Thoracic aorta (tissue), 2 donors: ENCODE measurements around the gene MAN1B1. TPM values are rescaled to one million over a fixed set of nuclear protein-coding genes. Genes with fewer than 3 reads are reported as not detected.

ENCODE experiments used
- ATAC-seq: fragments of 150-250 bp; one replicate; pipeline ENCODE4 v1.8.0; 2017; ENCODE audit warnings: low read depth; ENCODE audit not compliant: insufficient number of reproducible peaks, low FRiP score
- DNase-seq: peaks from one replicate; pipeline ENCODE4 v3.0.0-alpha.2; 2020; ENCODE audit warnings: low spot score
- H3K27ac ChIP-seq, 2 donors: fragments of 200-600 bp; sonication (generic); 1 replicate in 1 of 2; 2 replicates in 1 of 2; pipeline ENCODE4 v1.5.1; 2016; ENCODE audit warnings: mild to moderate bottlenecking in 2 of 2, moderate library complexity in 2 of 2
- H3K27me3 ChIP-seq: fragments of 200-600 bp; sonication (generic); replicated peaks from 2 replicates; pipeline ENCODE4 v1.6.0; 2016; ENCODE audit warnings: mild to moderate bottlenecking; ENCODE audit not compliant: insufficient read depth
- H3K36me3 ChIP-seq: fragments of 200-600 bp; sonication (generic); one replicate; pipeline ENCODE4 v1.5.1; 2016
- H3K4me1 ChIP-seq, 2 donors: fragments of 200-600 bp; sonication (generic); 1 replicate in 1 of 2; 2 replicates in 1 of 2; pipeline versions ENCODE4 v1.5.1 to v1.6.0; 2016; ENCODE audit warnings: low read depth in 2 of 2, mild to moderate bottlenecking in 1 of 2; ENCODE audit not compliant: control insufficient read depth in 1 of 2
- H3K4me3 ChIP-seq: fragments of 200-600 bp; sonication (generic); 2 replicates; pipeline ENCODE4 v1.5.1; 2016; ENCODE audit warnings: mild to moderate bottlenecking
- H3K9me3 ChIP-seq: fragments of 200-600 bp; sonication (generic); 2 replicates; pipeline ENCODE4 v1.5.1; 2016
- total RNA-seq, 2 donors: library from RNA; depleted of rRNA; stranded (reverse); fragments of >200 nt; gene quantifications; one replicate each; pipeline versions ENCODE4 v1.1.0 to v1.2.3, GENCODE V29; 2016
- TF ChIP-seq, protein P1 (sequence below): fragments of 200-600 bp; sonication (generic); IDR thresholded peaks from one replicate; pipeline ENCODE4 v1.5.1; 2019; ENCODE audit warnings: antibody characterized with exemption

Gene MAN1B1
- total RNA-seq, 2 donors from 2014 or later, result 32.9 to 52.9 TPM

DNA sequence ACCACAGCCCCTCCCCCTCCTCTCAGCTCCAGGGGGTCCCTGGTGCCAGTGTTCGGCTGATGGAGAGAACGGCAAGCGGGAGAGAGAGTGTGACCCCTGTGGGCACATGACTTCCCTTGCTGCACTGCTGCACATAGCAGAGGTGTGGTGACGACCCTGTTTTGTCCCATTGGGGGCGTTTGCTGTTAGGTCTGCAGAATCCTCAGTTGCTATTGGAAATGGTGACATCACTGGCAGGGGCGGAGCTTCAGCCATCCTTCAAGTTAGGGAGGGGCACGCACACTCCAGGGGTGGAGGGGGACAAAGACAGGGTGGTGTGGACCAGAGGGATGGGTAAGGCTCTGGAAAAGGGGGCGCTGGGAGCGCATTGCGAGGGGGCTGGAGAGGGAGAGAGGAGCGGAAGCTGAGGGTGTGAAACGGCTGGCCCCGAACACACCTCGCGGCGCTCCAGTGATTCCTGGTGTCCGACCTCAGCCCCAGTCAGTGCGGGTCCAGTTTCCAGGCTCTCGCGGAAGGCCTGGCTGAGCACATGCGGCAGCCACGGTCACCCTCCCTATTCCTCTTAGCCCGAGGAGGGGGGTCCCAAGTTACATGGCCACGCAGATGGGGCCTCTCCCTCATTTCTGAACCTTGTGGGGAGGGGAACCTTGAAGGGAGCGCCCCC lies 51.4 kb downstream of the MAN1B1 start:
- H3K27me3 ChIP-seq, result peaks cover 26% of the 10 kb centered on the region

DNA sequence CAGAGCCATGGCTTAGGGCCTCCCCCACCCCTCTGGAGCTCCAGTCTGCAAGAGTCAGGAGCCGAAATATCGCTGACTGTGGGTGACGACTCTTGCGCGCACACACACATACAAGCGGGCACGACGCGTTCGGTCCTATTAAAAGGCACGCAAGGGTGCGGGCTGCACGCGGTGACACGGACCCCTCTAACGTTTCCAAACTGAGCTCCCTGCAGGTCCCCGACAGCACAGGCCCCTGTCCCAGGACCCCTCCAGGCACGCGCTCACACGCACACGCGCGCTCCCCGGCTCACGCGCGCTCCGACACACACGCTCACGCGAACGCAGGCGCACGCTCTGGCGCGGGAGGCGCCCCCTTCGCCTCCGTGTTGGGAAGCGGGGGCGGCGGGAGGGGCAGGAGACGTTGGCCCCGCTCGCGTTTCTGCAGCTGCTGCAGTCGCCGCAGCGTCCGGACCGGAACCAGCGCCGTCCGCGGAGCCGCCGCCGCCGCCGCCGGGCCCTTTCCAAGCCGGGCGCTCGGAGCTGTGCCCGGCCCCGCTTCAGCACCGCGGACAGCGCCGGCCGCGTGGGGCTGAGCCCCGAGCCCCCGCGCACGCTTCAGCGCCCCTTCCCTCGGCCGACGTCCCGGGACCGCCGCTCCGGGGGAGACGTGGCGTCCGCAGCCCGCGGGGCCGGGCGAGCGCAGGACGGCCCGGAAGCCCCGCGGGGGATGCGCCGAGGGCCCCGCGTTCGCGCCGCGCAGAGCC lies 52.1 kb downstream of the MAN1B1 start, which contains the start of gene GRIN1:
GRIN1 (plus strand) TSS at position 433 of the 746 bp plus-strand sequence. CDS start 333 bp downstream, outside the sequence.
- H3K36me3 ChIP-seq, result no peaks in the 10 kb centered on the region
- no peak within 1 kb of the TSS for H3K27ac ChIP-seq
- no peak within 1 kb of the TSS for H3K4me3 ChIP-seq
- ATAC-seq, result no peak
- peaks cover 0 to 3% of the 10 kb centered on the region in 2 donors for H3K4me1 ChIP-seq
- TF ChIP-seq, protein P1, sequence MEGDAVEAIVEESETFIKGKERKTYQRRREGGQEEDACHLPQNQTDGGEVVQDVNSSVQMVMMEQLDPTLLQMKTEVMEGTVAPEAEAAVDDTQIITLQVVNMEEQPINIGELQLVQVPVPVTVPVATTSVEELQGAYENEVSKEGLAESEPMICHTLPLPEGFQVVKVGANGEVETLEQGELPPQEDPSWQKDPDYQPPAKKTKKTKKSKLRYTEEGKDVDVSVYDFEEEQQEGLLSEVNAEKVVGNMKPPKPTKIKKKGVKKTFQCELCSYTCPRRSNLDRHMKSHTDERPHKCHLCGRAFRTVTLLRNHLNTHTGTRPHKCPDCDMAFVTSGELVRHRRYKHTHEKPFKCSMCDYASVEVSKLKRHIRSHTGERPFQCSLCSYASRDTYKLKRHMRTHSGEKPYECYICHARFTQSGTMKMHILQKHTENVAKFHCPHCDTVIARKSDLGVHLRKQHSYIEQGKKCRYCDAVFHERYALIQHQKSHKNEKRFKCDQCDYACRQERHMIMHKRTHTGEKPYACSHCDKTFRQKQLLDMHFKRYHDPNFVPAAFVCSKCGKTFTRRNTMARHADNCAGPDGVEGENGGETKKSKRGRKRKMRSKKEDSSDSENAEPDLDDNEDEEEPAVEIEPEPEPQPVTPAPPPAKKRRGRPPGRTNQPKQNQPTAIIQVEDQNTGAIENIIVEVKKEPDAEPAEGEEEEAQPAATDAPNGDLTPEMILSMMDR, result no peak
- no peak for DNase-seq
- peaks cover 26% of the 10 kb centered on the region for H3K27me3 ChIP-seq
- no peaks in the 10 kb centered on the region for H3K9me3 ChIP-seq

More for the DNA sequence above, 51.4 kb downstream of the MAN1B1 start:
- ATAC-seq, result no peak
- Histone ChIP-seq H3K4me3 (no peak overlapping the region), H3K36me3 (no peaks in the 10 kb centered on the region), H3K9me3 (no peaks in the 10 kb centered on the region), H3K27ac (no peak overlapping the region), H3K4me1 (peaks cover 0 to 3% of the 10 kb centered on the region in 2 donors)
- no peak for DNase-seq
- TF ChIP-seq, protein P1, result no peak

DNA sequence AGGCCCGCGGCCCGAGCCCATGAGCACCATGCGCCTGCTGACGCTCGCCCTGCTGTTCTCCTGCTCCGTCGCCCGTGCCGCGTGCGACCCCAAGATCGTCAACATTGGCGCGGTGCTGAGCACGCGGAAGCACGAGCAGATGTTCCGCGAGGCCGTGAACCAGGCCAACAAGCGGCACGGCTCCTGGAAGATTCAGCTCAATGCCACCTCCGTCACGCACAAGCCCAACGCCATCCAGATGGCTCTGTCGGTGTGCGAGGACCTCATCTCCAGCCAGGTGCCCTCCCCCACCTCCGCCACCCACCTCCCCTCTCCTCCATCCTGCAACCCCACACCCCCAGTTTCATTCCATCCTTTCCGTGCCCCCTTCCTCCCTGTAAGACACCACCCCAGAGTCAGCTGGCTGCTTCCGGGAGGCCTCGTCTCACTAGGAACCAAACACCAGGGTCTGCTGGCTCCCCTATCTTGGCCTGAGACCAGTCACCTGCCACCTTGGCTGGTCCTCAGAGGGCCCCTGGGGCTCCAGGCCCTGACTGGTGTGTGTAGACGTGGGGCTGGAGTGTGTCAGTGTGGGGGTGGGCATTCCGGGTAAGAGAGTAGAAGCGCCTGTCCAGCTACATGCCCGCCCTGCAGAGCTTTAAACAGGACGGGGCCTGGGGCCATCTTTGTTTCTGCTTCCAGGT lies 52.8 kb downstream of the MAN1B1 start:
- H3K27ac ChIP-seq, result no peak overlapping the region
- H3K4me1 ChIP-seq, result peaks cover 0 to 3% of the 10 kb centered on the region in 2 donors
- H3K36me3 ChIP-seq, result no peaks in the 10 kb centered on the region
- ATAC-seq, result no peak
- no peaks in the 10 kb centered on the region for H3K9me3 ChIP-seq
- DNase-seq, result no peak
- TF ChIP-seq, protein P1, result no peak
- H3K4me3 ChIP-seq, result no peak overlapping the region
- H3K27me3 ChIP-seq, result peaks cover 26% of the 10 kb centered on the region

DNA sequence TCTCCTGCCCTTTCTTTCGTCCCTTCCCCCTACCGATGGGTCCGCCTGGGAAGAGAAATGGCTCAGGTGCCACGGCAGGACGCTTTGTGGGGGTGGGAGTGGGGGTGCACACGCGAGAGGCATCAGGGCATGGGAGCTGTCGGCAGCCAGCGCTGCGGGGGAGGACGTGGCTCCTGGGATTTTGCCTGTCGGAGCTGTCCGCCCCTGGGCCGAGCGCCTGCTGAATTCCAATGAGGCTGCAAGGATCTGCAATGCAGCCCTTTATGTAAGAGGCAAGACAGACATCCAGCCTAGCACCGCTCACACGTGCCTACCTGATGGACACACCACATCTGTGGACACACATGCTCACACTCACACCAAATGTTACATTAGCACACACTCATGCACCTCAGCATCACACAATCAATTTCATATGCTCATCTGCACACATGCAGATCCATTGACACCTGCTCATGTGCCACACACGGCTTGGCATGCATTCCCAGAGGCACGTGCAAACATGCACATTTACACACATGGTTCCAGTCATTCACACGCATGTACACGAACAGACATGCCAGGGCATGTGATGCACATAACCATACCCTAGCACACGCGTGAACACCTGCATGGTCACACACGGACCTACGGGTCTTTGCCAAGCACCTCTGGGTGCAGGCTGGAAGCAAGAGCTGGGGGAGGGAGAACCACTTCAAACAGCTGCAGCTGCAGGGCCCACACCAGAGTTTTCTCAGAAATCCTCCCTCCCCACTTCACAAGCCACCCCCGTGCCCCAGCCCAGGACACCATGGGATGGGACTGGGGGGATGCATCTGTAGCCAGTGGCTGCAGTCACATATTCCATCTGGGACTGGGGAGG lies 53.6 kb downstream of the MAN1B1 start:
- TF ChIP-seq, protein P1, result no peak
- H3K4me3 ChIP-seq, result no peak overlapping the region
- DNase-seq (no peak), ATAC-seq (no peak)
- H3K36me3 ChIP-seq, result no peaks in the 10 kb centered on the region
- H3K27me3 ChIP-seq, result peaks cover 26% of the 10 kb centered on the region
- no peak overlapping the region for H3K27ac ChIP-seq
- peaks cover 0 to 3% of the 10 kb centered on the region in 2 donors for H3K4me1 ChIP-seq
- H3K9me3 ChIP-seq, result no peaks in the 10 kb centered on the region
